OCI-LY3 (cell line): Measurements from ENCODE around the gene IRAK3.

Source experiments
- CTCF ChIP-seq: fragments of 200-600, 300-600 bp; sonication (generic); IDR thresholded peaks from 2 replicates; pipeline ENCODE4 v1.5.1; 2014; ENCODE audit warnings: antibody characterized with exemption, low read length, low read depth
- EZH2phosphoT487 ChIP-seq: fragments of 200-600 bp; shearing (Covaris generic); IDR thresholded peaks from 2 replicates; pipeline ENCODE4 v1.6.1; 2018; ENCODE audit warnings: antibody characterized with exemption, mixed run types, low read depth

GRCh38 chr12:66139328-66139727, 49.7 kb upstream of the IRAK3 start:
- TF ChIP-seq CTCF (no peak), EZH2phosphoT487 (no peak)
